GM21825 (cell line): ENCODE measurements around the gene CLIC6.
"Not testable (repeated sequence)": the region's sequence is repeated elsewhere in the genome, so short reads cannot be mapped to it uniquely, and the experiment has no call there.

ENCODE experiments used
- ATAC-seq: cut with Tn5 transposase; IDR thresholded peaks from one replicate; pipeline ENCODE4 v1.9.1; 2021; ENCODE audit warnings: mild to moderate bottlenecking, moderate library complexity; ENCODE audit not compliant: unreplicated experiment

CLIC6 gene

DNA sequence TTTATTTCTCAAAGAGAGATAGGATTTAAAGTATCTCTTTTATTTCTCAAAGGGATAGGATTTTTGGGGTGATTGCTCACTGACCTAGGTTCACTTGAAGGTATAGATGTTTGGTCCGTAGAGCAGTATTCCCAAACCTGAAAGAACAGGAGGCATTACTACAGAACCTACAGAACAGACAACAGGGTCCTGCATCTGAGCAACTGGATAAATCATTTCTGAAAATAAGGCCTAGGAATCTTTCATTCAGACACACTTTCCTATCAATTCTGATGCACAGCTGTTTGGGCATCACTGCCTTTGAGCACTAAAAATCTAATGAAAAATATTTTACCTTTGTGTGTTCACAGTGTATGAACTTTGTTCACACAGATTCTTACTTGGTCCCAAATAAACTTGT, 17.2 kb upstream of the CLIC6 start:
- no peak for ATAC-seq

- ATAC-seq: no peak
These were observed 15.3 kb upstream of the CLIC6 start for GRCh38 chr21:34653522-34653921.

- no peak for ATAC-seq
These were observed 6.9 kb upstream of the CLIC6 start for GRCh38 chr21:34661848-34662247.

DNA sequence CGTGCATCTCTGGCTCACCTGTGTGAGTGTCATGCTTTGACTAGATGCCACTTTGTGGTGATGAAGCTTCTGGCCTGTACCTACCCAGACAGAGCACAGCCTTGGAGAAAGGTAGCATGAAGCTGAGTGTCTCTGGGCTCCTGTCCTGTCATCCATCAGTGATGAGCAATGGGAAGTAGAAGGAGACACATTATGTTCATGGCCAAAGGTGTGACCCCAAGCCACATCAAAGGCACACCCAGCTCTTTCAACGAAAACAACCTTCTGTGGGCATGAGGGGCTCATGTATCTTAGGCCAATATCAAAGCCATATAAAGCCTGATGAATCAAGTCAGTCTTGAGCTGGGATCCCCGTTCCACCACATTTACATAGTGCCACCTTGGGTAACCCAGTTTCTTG, 1.0 kb upstream of the CLIC6 start:
- no peak for ATAC-seq

DNA sequence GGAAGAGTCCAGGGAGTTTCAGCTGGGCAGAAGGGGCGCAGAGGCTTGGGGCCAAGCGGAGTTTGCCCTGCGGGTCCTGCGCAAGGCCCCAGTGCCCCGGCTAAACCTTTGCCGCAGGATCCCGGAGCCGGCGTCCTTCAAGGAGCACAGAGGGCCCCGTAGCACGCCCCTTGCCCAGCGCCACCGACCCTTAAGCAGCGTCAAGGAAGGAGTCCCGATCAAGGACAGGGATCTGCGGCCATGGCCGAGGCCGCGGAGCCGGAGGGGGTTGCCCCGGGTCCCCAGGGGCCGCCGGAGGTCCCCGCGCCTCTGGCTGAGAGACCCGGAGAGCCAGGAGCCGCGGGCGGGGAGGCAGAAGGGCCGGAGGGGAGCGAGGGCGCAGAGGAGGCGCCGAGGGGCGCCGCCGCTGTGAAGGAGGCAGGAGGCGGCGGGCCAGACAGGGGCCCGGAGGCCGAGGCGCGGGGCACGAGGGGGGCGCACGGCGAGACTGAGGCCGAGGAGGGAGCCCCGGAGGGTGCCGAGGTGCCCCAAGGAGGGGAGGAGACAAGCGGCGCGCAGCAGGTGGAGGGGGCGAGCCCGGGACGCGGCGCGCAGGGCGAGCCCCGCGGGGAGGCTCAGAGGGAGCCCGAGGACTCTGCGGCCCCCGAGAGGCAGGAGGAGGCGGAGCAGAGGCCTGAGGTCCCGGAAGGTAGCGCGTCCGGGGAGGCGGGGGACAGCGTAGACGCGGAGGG, 520 bp downstream of the CLIC6 start:
- ATAC-seq: peak; percentile 66

DNA sequence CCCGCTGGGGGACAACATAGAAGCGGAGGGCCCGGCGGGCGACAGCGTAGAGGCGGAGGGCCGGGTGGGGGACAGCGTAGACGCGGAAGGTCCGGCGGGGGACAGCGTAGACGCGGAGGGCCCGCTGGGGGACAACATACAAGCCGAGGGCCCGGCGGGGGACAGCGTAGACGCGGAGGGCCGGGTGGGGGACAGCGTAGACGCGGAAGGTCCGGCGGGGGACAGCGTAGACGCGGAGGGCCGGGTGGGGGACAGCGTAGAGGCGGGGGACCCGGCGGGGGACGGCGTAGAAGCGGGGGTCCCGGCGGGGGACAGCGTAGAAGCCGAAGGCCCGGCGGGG, 1.1 kb downstream of the CLIC6 start:
- not testable (repeated sequence) for ATAC-seq

GRCh38 chr21:34670220-34670961, 1.6 kb downstream of the CLIC6 start:
- no peak for ATAC-seq

DNA sequence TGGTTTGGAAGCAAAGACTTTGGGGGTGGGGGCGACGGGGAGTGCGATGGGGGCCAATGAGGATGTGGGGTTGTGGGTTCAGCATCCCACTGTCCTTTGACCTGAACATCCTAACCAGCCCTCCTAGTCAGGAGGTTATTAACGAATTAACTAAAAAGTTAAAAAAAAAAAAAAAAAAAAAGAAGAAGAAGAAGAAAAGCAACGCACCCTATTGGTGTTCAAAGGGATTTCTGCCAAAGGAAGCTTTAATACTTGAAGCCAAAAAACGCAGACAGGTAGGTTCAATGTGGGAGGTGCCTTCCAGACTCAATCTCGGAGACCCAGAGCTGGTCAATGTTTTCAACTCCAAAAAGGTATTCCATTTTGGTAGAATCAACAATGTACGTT, 2.2 kb downstream of the CLIC6 start:
- no peak for ATAC-seq

GRCh38 chr21:34671462-34671861, 2.7 kb downstream of the CLIC6 start:
- no peak for ATAC-seq

- no peak for ATAC-seq
These were observed 3.1 kb downstream of the CLIC6 start for GRCh38 chr21:34671891-34672290.

DNA sequence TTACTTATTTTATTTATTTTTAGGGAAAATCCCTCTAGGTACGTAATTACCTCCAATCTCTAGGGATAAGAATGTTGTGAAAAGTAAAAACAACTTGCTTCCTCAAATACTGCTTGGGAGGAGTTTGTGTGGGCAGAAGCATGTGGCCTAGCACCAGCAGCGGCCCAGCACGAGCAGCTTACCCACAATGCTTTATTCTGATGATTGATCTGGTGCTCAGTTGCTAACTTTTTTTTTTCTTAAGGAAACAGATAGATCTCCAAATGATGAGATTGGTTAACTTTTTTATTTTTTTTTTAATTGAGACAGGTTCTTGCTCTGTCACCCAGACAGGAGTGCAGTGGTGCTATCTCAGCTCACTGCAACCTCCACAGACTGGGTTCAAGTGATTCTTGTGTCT, 4.2 kb downstream of the CLIC6 start:
- no peak for ATAC-seq

- ATAC-seq: no peak
These were observed 5.7 kb downstream of the CLIC6 start for GRCh38 chr21:34674468-34674867.

GRCh38 chr21:34675871-34676270, 7.1 kb downstream of the CLIC6 start:
- ATAC-seq: no peak

GRCh38 chr21:34679051-34679450, 10.3 kb downstream of the CLIC6 start:
- no peak for ATAC-seq

DNA sequence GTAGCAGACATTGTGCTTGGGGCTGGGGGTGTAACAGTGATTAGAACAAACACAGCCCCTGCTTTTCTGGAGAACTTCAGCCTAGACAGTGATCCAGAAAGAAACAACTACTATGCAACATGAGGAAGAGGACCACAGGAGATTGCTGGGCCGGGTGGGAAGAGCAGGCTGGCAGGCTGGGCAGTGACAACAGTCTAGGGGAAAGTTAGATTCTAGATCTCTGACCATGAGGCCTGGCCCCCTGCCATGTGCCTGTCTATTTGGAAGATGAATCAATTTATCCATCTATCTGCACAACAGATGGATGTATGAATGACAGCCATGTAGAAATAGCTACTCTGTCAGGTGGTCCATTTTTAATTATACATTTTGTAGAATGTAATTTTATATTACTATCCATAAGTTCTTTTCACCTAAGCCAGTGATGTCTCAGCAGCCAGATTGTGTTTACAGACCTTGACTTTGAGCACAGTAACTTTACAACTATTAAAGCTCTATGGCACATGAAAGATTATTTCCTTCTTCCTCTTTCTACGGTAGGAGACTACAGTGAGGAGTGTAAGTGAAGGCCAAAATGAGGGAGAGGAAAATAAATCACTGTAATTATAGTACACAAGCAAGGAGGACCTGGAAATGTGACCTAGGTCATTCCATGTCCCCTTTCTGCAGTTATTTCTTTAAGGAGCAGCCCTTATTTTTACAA, 15.5 kb downstream of the CLIC6 start:
- ATAC-seq: no peak

- ATAC-seq: no peak
These were observed 18.3 kb downstream of the CLIC6 start for GRCh38 chr21:34687065-34687464.

- ATAC-seq: no peak
These were observed 19.0 kb downstream of the CLIC6 start for GRCh38 chr21:34687745-34688144.

GRCh38 chr21:34688145-34688544, 19.4 kb downstream of the CLIC6 start:
- no peak for ATAC-seq

DNA sequence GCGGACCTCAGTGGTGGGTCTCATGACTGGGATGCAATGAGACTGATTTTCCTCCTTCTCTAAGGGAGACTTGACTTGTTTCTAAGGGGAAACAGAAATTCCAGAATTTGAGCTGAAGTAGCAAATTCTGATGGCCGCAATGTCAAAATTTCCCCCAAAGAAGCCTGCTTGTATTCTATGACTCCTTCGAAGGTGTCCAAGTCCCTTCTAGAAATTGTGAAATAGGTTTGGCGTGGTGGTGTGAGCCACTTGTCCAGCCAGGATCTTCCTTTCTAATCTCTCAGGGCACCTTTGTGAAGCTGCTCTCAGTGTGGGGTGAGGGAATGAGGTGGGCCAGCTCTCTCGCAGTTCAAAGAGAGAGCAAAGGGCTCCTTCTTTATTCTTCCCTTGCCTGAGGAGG, 19.9 kb downstream of the CLIC6 start:
- no peak for ATAC-seq

- no peak for ATAC-seq
These were observed 21.4 kb downstream of the CLIC6 start for GRCh38 chr21:34690041-34690792.

- no peak for ATAC-seq
These were observed 22.0 kb downstream of the CLIC6 start for GRCh38 chr21:34690793-34691175.
